Fibroblast of the aortic adventitia (primary cell): Measurements from ENCODE around the gene MEIS1. TPM values are rescaled to one million over a fixed set of nuclear protein-coding genes. Genes with fewer than 3 reads are reported as not detected.

ENCODE experiments used
- DNase-seq: peaks from one replicate; pipeline ENCODE4 v3.0.0-alpha.2; 2010; ENCODE audit warnings: low read depth
- H3K4me3 ChIP-seq: 2 replicates; pipeline ENCODE4 v1.5.1; 2011; ENCODE audit warnings: low read depth, mild to moderate bottlenecking, control low read depth, low read length, moderate library complexity
- CTCF ChIP-seq: IDR thresholded peaks from 2 replicates; pipeline ENCODE4 v1.5.1; 2011; ENCODE audit warnings: mild to moderate bottlenecking, low read length, control low read depth, inconsistent platforms; ENCODE audit not compliant: insufficient read depth
- total RNA-seq: library from RNA; depleted of rRNA; stranded (reverse); fragments of >200 nt; gene quantifications from 2 replicates; pipeline ENCODE4 v1.2.3, GENCODE V29; 2012; ENCODE audit warnings: low replicate concordance

The MEIS1 gene
- total RNA-seq, 1 donor, result 78.2 TPM

DNA sequence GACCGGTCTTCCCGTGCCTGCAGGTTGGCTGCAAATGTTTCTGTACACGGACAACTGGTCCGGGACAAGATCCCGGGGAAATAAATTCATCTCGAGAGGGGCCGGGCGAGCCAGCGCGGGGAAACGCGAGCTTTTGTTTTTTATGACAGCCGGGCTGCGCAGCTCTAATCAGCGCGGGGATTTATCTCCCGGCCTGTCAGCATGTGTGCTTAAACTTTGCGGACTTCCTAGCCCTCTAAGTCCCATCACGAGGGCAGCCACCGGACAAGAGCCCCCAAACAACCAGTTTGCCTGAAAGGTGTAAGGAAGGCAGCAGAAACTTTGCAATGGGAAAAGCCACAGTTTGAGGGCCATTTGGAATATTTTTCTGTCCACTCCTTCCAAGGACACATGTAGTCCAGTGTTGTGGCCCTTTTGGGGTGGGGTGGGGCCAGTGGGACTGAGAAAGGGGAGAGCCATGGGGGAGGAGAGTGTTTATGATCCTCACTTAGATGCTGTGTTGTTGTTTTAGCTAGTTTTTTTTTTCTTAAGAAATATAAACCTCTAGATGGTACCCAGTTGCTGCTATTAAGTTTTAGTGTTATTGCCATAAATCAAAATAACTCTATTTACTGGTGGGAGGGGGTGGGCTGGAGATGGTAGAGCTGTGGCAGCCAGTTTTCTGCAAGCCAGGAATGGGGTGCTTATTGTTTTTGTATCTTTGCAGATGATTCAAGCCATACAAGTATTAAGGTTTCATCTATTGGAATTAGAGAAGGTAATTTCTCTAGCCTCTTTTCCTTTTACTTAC, 6.0 kb downstream of the MEIS1 start:
- peak; percentile 64 for DNase-seq
- H3K4me3 ChIP-seq, result peak overlapping the region; percentile 93
- no peak for TF ChIP-seq CTCF

DNA sequence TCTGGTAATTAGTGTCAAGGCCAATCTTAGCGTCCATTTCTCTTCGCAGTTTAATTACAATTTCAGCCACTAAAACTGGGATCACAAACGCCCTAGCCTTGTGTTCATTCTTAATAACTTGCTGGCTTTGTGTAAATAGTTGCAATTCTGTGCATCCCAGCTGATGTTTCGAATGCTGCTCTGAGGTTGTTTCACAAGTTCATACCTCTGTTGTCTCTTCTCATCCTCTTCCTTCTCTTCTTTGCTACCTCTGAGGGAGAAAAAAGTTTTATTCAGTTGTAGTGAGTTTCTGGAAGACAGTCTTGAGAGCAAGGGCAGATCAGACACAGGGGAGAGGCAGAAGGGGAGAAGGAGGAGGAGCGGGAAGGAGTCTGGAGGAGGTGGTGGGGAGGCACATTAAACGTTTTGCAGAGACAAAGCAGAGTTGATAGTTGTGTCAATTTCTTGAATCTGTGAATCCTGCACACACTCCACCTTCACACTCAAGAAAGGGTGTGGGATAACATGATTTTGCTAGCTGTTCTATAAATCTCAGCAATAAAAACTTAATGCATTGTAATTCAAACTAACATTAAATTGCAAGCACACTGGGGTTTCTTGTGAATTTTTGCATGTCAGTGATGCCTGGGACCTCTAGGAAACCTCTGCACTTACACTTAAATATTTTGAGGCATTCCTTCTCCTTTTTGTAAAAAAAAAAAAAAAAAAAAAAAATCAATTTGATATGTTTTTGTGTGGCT, 6.8 kb downstream of the MEIS1 start:
- DNase-seq, result peak; percentile 61
- no peak for TF ChIP-seq CTCF
- H3K4me3 ChIP-seq, result peak overlapping the region; percentile 93

- no peak for TF ChIP-seq CTCF
- peak; percentile 49 for DNase-seq
- H3K4me3 ChIP-seq, result peak overlapping the region; percentile 71
These were observed 7.7 kb downstream of the MEIS1 start for GRCh38 chr2:66442516-66443185.

DNA sequence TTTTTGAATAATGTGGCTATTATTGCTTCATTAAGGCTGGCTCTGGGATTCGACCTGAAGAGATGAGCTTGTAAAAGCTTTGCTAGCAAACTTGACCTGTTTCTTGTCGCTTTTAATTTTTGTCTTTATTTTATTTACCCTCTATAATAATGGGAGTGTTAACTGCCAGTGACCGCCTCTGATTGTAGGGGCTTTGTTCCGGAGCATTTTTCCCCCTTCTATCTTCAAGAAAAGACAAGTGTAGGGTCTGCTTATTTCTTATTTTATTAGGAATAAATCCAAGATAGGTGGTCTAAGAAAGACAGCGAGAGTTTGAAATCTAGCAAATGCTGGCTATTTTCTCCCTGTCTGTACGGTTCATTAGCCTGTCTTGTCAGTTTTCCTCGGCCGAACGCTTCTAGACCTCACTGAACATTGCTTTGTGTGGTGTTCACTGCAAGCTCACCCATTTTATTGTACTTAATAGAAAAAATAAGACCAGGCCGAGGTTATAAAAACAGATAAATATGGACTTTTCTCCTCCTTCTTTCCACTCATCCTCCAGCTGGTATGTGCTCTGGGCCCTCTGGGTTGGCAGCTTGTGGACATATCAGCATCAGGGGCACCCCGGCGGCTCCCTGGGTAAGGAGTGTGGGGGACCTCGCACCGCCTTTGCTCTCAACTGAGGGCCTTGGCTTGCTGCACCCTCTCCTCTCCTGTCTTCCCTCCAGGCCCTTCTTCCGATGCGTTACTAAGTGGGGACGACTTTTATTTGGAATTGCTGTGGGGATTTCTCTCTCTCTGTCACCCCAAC, 8.5 kb downstream of the MEIS1 start:
- TF ChIP-seq CTCF, result no peak
- peak overlapping the region; percentile 71 for H3K4me3 ChIP-seq
- DNase-seq, result peak; percentile 69

- peak; percentile 91 for DNase-seq
- peak overlapping the region; percentile 71 for H3K4me3 ChIP-seq
- TF ChIP-seq CTCF, result no peak
These were observed 9.3 kb downstream of the MEIS1 start for GRCh38 chr2:66443979-66444861.
